ENCODE data around the gene MBD3L5. TPM values are rescaled to one million over a fixed set of nuclear protein-coding genes. Genes with fewer than 3 reads are reported as not detected.
"Not testable (repeated sequence)": the region's sequence is repeated elsewhere in the genome, so short reads cannot be mapped to it uniquely, and the experiment has no call there.

The MBD3L5 gene
- total RNA-seq, 6 experiments from 2014 or later: not detected

DNA sequence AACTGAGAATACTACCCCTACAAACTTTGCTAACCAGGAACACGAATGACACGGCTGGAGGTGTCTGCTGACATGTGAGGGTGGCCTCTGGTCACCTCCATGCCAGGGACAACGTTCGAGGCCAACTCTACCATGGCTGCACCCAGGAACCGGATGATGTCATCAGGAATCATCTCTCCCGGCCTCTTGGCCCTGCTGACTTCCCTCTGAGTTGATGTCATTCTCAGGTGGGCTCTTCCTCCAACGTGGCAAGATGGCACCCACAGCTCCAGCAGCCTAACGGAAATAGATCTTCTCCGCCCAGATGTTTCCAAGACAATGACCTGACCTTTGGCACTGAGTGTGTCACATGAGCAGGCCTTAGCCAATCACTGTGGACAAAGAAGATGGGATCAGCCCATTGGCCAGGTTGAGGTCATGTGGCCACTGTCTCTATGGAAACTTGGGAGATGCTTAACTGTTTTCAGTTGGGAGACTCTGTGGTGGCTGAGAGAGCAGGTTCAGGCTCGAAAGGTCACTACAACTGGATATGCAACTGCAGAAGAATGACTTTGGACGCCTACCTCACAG lies 24.2 kb upstream of the MBD3L5 start:
- H3K4me3 Mint-ChIP-seq: no peak overlapping the region
- H3K27me3 Mint-ChIP-seq (ENCODE audit: insufficient read depth): peaks cover 5% of the 10 kb centered on the region; the same call in 1 of the 2 replicates
- peaks cover 8% of the 10 kb centered on the region for H3K36me3 Mint-ChIP-seq (ENCODE audit: low read depth)
- no peak for DNase-seq
- TF ChIP-seq, protein P1, sequence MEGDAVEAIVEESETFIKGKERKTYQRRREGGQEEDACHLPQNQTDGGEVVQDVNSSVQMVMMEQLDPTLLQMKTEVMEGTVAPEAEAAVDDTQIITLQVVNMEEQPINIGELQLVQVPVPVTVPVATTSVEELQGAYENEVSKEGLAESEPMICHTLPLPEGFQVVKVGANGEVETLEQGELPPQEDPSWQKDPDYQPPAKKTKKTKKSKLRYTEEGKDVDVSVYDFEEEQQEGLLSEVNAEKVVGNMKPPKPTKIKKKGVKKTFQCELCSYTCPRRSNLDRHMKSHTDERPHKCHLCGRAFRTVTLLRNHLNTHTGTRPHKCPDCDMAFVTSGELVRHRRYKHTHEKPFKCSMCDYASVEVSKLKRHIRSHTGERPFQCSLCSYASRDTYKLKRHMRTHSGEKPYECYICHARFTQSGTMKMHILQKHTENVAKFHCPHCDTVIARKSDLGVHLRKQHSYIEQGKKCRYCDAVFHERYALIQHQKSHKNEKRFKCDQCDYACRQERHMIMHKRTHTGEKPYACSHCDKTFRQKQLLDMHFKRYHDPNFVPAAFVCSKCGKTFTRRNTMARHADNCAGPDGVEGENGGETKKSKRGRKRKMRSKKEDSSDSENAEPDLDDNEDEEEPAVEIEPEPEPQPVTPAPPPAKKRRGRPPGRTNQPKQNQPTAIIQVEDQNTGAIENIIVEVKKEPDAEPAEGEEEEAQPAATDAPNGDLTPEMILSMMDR (IDR thresholded peaks at IDR 0.05): no peak
- H3K9me3 Mint-ChIP-seq: peaks cover 19% of the 10 kb centered on the region
- no peaks in the 10 kb centered on the region for H3K4me1 Mint-ChIP-seq (ENCODE audit: low read depth)
- H3K27ac Mint-ChIP-seq: no peak overlapping the region

DNA sequence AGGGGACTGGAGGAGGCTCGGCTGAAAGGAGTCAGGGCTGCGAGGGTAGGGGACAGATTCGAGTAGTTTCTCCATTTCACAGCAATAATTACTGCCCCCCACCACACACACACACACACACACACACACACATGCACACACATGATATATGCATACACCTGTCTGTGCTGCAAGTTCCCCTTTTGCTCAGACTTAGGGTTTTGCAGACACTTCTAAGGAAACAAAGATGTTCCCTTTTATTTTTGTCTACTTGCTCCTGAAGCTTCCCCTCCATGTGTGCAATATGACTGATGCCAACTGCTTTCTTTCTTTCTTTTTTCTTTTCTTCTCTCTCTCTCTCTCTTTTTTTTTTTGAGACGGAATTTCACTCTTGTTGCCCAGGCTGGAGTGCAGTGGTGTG lies 22.5 kb upstream of the MBD3L5 start:
- Mint-ChIP-seq H3K9me3 (peaks cover 17% of the 10 kb centered on the region), H3K27ac (no peak overlapping the region), H3K4me1 (ENCODE audit: low read depth) (no peaks in the 10 kb centered on the region), H3K36me3 (ENCODE audit: low read depth) (peaks cover 10% of the 10 kb centered on the region), H3K27me3 (ENCODE audit: insufficient read depth) (peaks cover 6% of the 10 kb centered on the region), H3K4me3 (no peak overlapping the region)
- TF ChIP-seq, protein P1 (IDR thresholded peaks at IDR 0.05): no peak
- no peak for DNase-seq

DNA sequence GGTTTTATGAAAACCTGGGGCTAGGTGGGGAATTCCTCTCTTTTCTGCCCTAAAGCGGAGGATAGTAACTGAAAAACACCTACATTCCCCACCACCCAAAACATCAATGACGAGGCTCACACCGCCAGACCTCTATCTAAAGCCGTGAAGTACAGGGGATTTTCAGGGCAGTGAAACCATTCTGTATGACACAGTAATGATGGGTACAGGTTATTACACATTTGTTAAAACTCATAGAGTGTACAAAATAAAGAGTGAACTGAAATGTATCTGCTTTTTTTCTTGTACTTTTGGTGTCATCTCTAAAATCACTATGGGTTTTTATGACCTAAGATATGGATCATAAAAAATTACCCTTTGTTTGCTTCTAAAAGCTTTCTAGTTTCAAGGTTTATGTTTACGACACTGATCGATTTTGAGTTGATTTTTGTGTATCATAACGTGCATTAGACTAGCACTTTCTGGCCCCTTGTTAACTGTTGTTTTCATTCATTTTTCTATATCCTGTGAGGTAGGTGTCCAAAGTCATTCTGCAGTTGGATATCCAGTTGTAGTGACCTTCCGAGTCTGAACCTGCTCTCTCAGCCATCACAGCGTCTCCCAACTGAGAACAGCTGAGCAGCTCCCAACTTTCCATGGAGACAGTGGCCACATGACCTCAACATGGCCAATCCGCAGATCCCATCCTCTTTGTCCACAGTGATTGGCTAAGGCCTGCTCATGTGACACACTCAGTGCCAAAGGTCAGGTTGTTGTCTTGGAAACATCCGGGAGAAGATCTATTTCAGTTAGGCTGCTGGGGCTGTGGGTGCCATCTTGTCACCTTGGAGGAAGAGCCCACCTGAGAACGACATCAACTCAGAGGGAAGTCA lies 19.4 kb upstream of the MBD3L5 start:
- Mint-ChIP-seq H3K27ac (no peak overlapping the region), H3K4me3 (no peak overlapping the region), H3K9me3 (peaks cover 17% of the 10 kb centered on the region), H3K36me3 (ENCODE audit: low read depth) (peaks cover 10% of the 10 kb centered on the region), H3K27me3 (ENCODE audit: insufficient read depth) (peaks cover 6% of the 10 kb centered on the region), H3K4me1 (ENCODE audit: low read depth) (no peaks in the 10 kb centered on the region)
- DNase-seq: no peak
- TF ChIP-seq, protein P1 (IDR thresholded peaks at IDR 0.05): no peak

DNA sequence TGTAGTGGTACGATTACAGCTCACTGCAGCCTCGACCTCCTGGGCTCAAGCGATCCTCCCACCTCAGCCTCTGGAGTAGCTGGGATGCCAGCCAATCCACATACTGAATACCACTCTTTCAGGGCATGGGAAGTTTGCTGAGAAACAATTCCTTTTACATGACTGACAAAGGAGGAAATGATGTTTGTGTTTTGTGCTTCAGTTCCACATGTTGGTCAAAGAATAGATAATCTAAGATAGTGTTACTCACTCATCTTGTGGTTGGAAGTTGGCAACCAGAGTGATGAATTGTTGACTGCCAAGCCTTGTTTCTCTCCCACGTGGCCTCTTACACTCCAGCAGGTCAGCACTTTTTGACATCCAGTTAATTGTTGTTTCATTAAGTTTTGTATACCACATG lies 16.7 kb upstream of the MBD3L5 start:
- peaks cover 9% of the 10 kb centered on the region; the same call in 1 of the 2 replicates for H3K9me3 Mint-ChIP-seq
- H3K4me3 Mint-ChIP-seq: no peak overlapping the region
- DNase-seq: peak; percentile 2
- peaks cover 5% of the 10 kb centered on the region; the same call in 1 of the 2 replicates for H3K36me3 Mint-ChIP-seq (ENCODE audit: low read depth)
- H3K4me1 Mint-ChIP-seq (ENCODE audit: low read depth): no peaks in the 10 kb centered on the region
- H3K27ac Mint-ChIP-seq: no peak overlapping the region
- peaks cover 6% of the 10 kb centered on the region for H3K27me3 Mint-ChIP-seq (ENCODE audit: insufficient read depth)
- TF ChIP-seq, protein P1 (IDR thresholded peaks at IDR 0.05): no peak

DNA sequence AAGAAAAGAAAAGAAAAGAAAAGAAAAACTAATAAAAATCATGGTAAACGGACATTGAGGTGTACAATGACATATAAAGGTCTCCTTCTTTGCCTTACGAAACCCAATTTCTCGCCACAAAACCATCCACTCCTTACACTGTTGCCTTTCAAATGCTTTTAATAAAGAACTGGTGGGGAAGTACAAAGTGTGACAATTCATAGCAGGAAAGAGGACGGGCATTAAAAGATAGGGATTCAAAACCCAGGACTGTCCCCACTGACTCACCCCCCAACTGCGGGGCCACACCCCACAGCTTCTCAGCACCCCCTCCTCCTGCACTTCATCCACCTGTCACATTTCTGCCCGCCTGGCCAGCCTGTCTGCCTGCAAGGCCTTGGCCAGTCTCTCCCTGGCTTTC lies 11.6 kb upstream of the MBD3L5 start:
- Mint-ChIP-seq H3K4me3 (no peak overlapping the region), H3K4me1 (ENCODE audit: low read depth) (no peaks in the 10 kb centered on the region)

DNA sequence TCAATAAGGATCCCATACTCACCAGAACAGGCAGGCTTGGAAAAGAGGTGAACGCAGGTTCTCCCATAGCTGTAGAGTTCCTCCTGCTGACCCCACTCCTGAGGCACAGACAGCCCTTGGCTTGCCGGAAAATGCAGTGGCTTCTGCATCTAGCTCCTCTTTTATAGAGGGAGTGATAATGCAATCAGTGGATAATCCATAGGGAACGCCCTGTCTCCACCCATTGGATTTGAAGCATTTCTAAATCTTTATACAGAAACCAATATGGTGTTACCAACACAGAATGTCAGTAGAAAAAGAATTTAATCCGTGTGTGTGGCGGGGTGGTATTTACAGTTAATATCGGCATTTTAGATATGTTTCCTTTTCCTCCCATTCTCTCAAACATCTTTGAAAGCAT lies 9.0 kb upstream of the MBD3L5 start, which contains the start of gene MBD3L2B:
TSS of gene MBD3L2B (minus strand) at position 101 of the 400 bp plus-strand sequence. CDS start at position 67, 34 bp downstream.
- not testable (repeated sequence) for H3K27ac Mint-ChIP-seq; DNase-seq; H3K36me3 Mint-ChIP-seq (ENCODE audit: low read depth); H3K4me1 Mint-ChIP-seq (ENCODE audit: low read depth); H3K27me3 Mint-ChIP-seq (ENCODE audit: insufficient read depth); H3K9me3 Mint-ChIP-seq; H3K4me3 Mint-ChIP-seq

More for the DNA sequence above, 11.6 kb upstream of the MBD3L5 start:
- Mint-ChIP-seq H3K27ac (no peak overlapping the region), H3K27me3 (ENCODE audit: insufficient read depth) (no peaks in the 10 kb centered on the region), H3K36me3 (ENCODE audit: low read depth) (no peaks in the 10 kb centered on the region), H3K9me3 (no peaks in the 10 kb centered on the region; the same call in 1 of the 2 replicates)
- TF ChIP-seq, protein P1 (IDR thresholded peaks at IDR 0.05): no peak
- no peak for DNase-seq

DNA sequence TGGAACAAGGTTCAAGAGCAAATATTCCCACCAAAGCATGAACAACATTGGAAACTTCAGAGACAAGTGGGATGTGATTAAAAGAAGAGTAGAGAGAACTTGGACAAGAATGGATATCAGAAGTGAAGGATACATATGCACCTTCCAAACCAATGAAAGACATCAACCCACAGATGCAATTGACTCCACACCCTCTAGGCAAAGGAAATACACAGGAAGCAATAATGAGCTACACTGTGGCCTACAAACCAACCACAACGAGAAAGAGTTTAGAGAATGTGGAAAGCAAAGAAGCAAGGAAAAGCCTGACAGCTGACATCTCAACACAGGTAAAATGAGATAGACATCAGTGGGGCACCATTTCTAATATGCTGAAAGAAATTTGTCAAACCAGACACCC lies 1.6 kb upstream of the MBD3L5 start:
- H3K36me3 Mint-ChIP-seq (ENCODE audit: low read depth); H3K4me1 Mint-ChIP-seq (ENCODE audit: low read depth); H3K9me3 Mint-ChIP-seq; H3K27ac Mint-ChIP-seq; DNase-seq; H3K4me3 Mint-ChIP-seq; H3K27me3 Mint-ChIP-seq (ENCODE audit: insufficient read depth): not testable (repeated sequence)

DNA sequence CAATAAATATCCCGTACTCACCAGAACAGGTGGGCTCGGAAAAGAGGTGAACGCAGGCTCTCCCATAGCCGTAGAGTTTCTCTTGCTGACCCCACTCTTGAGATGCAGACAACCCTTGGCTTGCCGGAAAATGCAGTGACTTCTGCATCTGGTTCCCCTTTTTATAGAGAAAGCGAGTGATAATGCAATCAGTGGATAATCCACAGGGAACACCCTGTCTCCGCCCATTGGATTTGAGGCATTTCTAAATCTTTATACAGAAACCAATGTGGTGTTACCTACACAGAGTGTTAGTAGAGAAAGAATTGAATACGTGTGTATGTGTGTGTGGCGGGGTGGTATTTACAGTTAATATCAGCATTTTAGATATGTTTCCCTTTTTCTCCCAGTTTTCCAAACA lies 9.7 kb downstream of the MBD3L5 start, which contains the start of gene MBD3L4:
TSS of gene MBD3L4 (minus strand) at position 101 of the 400 bp plus-strand sequence. CDS start at position 66, 35 bp downstream.
- H3K9me3 Mint-ChIP-seq; H3K27ac Mint-ChIP-seq; H3K4me3 Mint-ChIP-seq; H3K27me3 Mint-ChIP-seq (ENCODE audit: insufficient read depth); DNase-seq; H3K36me3 Mint-ChIP-seq (ENCODE audit: low read depth); H3K4me1 Mint-ChIP-seq (ENCODE audit: low read depth): not testable (repeated sequence)
